Measurements from ENCODE around the gene ZBTB7C.

DNA sequence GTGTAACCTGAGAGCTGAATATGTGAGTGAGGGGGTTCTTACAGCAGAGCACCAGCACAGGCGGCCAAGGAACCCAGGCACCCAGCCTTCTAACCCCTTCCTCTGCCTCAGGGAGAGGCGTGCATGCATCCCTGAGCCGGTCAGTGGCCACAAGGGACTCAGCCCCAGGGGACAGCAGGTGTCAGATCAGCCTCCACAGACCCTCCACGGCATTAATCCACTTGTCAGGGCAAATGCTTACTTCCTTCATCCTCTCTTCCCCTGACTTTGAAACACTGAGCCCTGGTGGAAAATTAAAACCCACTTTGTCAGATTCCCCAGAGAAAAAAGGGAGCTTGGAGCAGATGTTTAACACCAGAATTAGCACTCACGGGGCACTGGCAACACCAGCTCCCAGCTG is 418.2 kb downstream of the ZBTB7C start:
- TF ChIP-seq SP1 (IDR thresholded peaks at IDR 0.05) (no peak), ARNT (IDR thresholded peaks at IDR 0.05) (no peak), ZNF384 (IDR thresholded peaks at IDR 0.05) (no peak), FOXA1 (IDR thresholded peaks at IDR 0.05) (no peak), NFRKB (IDR thresholded peaks at IDR 0.05) (no peak), ELF4 (IDR thresholded peaks at IDR 0.05) (no peak), HDGF (IDR thresholded peaks at IDR 0.05; ENCODE audit: borderline replicate concordance) (no peak), FOXK2 (IDR thresholded peaks at IDR 0.05) (no peak), TARDBP (IDR thresholded peaks at IDR 0.05) (no peak), FOXM1 (IDR thresholded peaks at IDR 0.05; ENCODE audit: borderline replicate concordance) (no peak), SUZ12 (IDR thresholded peaks at IDR 0.05) (no peak)
